NCI-H510A (cell line): ENCODE measurements around the gene CLPTM1L.
A peak's percentile ranks its signal among the peaks of the same experiment; 100 is the strongest.
"Not testable (repeated sequence)": the region's sequence is repeated elsewhere in the genome, so short reads cannot be mapped to it uniquely, and the experiment has no call there.

Experiments
- DNase-seq: peaks from one replicate; lab custom pipeline; 2025; lab: John Stamatoyannopoulos, UW

The CLPTM1L gene

GRCh38 chr5:1326532-1326875, 18.4 kb downstream of the CLPTM1L start:
- DNase-seq: not testable (repeated sequence)

DNA sequence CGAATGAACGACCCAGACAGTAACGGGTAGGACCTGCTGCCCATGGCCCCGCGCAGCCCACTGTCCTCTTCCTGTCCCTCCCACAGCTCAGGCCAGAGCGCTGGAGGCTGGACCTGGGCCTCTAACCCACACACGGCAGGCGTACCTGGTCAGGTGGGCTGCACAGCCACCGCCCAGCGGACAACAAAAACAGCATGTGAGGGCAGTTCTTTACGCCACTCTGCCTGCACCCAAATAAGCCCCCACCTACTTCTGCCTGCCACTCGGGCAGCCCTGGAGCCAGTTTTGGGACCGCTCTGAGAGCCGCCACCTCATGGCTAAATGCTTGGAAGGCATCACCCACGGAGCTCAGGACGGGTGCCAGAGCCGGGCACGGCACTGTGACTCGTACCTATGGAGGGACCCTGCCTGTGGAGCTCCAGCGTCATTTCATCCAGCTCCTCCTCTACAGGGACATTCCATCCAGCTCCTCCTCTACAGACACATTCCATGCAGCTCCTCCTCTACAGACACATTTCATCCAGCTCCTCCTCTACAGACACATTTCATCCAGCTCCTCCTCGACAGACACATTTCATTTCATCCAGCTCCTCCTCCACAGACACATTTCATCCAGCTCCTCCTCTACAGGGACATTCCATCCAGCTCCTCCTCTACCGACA, 18.9 kb downstream of the CLPTM1L start:
- DNase-seq: no peak

DNA sequence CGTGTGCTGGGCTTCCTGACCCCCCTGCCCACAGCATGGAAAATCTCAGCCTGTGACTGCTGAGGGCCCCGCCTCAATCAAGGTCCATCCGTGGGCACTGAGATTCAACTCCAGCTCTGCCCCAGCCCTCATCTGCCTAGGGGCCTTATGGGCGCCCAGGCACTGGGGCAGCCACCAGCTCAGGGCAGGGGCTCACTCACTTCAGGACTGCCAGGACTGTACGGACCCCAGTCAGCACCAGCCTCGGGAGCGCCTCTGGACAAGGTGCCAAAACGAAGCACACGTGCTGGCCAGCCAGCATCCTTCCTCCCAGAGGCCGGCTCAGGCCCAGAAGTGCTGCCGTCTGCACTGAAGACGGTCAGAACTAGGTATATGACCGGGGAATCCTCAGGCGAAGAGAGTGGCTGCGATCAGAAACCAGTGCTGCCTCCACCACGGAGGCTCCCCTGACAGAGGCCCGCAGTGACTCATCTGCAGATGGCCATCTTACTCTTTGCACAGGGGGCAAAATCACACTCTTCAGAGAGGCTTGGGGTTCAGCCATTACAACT, 19.6 kb downstream of the CLPTM1L start:
- no peak for DNase-seq

- DNase-seq: no peak
These were observed 20.1 kb downstream of the CLPTM1L start for GRCh38 chr5:1324719-1325190.

DNA sequence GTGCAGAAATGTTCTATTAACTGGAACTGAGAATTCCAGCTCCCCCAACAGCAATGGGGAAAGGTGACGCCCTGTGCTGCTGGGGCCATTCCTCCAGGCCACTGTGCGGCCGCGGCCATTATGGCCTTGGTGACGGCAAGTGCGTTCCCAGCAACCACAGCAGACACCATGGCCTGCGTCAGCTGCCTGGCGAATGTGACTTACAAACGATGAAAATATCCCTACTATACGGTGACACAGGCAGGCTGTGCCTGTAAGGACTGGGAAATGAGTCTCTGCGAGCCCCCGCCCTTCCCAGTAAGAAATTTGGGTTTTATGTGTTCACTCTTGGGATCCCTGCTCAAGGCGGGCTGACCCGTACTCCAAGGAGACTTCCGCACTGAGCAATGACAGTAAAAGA, 20.6 kb downstream of the CLPTM1L start:
- no peak for DNase-seq

DNA sequence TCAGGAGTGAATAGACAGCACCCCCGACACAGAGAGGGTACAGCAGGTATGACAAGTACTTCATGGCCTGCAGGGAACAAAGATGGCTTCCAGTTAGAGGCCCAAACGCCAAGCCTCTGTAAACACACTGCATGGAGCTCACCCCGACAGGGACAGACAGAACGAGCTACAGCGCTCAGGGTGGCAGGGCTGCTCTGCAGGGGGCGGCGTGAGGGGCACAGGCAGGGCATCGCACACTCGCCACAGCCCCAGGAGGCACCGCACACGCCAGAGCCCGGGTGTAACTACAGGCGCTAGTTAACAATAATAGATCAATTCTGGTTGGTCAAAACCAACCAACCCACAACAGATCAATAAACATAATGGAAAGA, 21.1 kb downstream of the CLPTM1L start:
- no peak for DNase-seq

- DNase-seq: no peak
These were observed 21.7 kb downstream of the CLPTM1L start for GRCh38 chr5:1322955-1323802.

DNA sequence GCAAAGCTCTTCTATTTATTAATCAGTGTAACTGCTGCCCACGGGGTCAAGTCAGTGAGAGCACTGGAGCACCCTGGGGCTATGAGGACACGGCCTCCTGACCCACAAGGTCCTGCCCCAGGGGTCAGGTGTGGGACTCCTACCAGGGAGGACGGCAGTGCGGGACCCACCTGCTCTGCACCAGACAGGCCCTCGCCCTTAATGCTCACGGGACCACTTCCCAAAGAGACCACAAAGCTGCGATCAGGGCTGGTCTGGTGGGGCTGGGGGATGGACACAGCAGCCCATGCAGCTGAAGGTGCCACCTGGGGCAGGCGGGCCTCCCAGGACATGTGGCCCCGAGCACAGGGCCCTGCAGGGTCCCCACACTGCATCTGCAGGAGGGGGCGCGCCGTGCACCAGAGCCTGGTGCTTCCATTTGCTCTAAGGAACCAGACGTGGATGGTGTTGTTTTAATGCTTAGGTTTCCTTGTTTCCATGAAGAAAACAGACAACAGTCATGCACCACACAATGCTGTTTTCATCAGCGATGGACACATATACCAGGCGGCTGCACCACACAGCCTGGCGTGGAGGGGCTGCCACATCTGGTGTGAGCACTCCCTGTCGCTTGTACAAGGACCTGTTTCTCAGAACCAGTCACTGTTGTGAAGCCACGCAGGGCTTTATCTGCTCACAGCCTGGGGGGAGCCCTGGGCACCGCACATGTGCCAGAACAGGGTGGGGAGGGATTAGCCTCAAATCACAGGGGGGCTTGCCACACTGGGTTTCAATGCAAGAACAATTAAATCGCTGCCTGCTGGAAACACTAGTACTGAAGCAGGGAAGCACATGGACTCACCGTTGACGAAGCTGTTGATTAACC, 22.6 kb downstream of the CLPTM1L start:
- no peak for DNase-seq

DNA sequence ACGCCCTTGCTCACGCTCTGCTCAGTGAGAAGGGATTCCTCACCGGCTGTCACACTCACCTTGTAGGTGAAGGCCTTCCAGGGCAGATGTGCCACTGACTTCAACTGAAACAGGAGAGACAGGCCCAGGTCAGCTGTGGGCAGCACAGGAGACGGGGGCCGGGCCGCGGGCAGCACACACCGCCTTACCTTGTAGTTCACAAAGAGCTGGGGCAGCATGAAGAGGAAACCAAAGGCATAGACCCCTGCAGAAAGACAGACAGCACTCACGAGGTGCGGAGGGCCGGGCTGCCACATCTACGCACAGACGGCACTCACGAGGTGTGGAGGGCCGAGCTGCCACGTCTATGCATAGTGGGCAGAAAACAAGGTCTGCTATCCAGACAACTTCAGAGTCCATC, 23.3 kb downstream of the CLPTM1L start:
- DNase-seq: no peak

DNA sequence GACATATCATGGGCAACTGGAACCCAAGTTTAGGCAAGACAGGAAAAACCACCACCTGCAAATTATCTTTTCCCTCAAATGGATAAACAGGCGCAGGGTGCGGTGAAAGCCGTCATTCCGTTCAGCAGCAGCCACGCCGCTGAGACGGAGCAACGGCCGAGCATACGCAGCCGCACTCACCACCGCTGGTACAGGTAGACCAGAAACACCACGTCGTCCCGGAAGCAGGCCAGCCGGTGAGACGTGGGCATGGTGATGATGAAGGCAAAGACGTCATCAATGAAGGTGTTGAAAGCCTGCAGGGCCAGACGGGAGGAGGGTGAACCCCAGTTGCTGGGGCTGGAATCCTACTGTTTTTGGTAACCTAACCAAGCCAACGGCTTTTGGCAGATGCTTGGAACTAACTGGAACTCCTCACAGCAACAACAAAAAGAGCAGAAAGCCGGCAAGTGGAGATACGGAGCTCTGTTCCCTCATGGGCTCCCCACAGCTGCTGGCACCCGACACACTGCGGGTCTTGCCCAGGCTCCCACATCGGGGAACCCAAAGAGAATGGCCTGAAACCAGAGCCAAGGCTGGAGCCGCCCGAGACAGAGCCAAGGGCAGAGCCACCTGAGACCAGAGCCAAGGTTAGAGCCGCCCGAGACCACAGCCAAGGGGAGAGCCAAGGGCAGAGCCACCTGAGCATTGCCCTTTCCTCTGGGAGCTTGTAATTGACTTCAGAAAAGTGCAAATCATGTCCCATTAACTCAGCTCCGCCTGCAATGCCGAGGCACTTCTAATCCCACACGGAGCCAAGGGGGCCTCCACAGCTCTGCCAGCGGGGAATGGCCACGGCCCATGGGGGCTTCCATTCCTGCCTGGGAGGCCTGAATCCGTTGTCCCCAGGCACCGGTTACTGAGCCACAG, 24.2 kb downstream of the CLPTM1L start:
- no peak for DNase-seq

GRCh38 chr5:1319436-1320256, 25.3 kb downstream of the CLPTM1L start:
- no peak for DNase-seq

DNA sequence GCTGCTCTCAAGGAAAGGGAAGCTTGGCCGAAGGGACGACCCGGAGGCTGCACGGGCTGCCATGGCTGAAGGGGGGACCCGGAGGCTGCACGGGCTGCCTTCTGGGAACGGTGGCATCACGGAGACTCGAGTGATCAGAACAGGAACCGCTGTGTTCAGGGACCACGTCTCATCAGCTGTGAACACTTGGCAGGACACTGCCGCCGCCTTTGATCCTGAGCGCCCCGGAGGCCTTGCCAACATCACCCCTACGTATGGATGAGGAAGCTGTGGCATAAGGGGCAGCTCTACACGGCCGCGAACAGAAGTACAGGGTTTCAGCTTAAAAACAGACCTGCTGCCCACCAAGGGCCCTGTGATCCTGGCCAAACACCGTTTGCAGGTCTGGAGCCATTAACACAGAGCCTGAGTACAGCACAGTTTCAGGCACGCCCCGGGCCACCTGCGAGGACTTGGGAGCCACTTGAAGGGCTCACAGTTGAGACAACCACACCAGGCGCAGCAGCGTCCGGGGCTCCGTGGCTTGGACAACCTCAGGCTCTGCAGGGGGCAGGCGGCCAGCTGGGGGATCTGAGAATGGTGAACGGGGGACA, 26.1 kb downstream of the CLPTM1L start:
- DNase-seq: no peak

DNA sequence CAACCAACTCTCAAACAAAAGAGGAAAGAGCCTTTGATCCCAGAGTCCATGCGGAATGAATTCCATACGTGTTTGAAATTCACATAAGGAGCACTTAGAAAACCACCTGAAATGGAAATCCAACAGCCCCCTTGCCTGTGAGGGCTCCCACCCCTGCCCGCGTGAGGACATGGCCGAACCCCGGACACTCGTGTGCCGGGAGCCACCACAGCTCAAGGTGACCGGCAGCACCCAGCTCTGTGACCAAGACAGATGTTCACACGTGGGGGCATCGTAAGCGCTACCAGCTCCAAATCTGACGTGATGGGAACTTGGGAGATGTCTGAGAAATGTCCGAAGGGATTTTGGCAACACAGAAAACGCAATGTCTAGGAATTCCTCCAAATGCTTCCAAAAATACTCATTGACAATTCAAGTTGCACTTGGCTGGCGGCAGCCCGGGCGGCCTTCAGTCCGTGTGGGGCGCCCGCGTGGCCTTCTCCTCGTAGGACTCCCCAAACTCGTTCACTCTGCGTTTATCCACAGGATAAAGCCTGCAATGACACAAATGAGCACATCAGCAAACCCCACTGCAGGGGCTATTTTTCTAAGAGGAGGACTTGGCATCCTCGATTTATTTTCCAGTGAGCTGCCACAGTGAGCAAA, 26.9 kb downstream of the CLPTM1L start:
- DNase-seq: no peak

DNA sequence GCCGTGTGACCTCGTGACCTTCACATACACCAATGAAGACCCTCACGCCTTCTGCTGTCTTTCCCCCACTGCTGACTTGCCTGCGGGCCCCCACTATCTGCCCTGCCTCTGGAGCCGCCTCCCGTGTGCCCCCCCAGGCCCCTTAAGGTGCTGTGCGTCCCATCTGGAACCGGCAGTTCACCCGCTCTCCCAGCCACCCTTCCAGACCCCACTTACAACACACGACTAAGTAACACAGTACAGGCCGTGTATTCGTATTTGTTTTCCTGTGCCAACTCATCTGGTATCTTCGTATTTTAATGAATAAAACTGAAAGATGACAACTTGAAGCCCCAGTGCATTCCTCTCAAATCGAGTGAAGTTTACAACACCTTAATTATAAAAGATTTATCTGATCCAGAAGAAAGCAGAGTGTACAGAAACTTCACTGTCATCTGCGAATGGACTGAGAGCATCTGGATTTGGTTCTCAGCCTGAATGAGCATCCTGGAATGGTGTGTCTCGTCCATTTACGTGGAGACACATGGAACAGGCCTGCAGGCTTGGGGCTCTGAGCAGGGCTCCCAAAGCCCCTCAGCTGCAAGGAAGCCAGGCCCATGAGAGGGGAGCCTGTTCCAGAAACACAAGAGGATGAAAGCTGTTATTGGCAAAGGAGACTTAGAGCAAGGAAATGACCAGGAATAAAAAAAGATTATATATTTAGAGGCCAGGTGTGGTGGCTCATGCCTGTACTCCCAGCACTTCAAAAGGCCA, 28.1 kb downstream of the CLPTM1L start:
- DNase-seq: no peak

GRCh38 chr5:1315709-1316587, 29.0 kb downstream of the CLPTM1L start:
- peak; percentile 96 for DNase-seq

DNA sequence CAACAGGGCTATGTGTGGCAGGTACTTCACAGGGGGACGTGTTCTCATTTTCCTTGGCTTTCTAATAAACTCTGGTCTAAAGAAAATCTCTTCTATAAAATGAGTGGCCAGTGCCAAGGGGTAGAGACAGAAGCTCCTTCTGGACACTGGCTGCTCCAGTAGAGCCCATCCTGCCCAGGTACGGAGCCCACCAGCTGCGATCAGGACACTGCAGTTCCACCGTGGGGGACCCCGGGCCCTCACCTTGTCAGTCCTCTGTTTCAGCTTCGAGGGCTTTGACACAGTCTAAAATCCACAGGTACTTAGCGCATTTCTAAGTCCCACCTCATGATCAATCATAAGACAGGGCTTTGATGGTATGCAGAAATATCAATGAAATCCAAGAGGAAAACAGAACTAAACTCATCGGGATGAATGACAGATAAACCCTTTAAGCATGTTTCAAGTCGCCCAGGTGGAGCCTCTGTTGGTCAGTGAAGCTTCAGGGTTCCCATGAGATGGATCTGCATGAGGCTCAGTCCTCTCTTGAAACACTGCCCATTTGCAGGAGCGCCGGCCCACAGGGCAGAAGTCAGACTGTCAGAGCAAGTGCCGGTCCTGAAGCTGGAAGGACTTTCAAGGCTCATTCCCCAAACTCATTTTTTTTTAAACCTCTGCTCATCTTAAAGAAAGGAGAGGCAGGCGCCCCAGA, 29.7 kb downstream of the CLPTM1L start:
- DNase-seq: no peak

DNA sequence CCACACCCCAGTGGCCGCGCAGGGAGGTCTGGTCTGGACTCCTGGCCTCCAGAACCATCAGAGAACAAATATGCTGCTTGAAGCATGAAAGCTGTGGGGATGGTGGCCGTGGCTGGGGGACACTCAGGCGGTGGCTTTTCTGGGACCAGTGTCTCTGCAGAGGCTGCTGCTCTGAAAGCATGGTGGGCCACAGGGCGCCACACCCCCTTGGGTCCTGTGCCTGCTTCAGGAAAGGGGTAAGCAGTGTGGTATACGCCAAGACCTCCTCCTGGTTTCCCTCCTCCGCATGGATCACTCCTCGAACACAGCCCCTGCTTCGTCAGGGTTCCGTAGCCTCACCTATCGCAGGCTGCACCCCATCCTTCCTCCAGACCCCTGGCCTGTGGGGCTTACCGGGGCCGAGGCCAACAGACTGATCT, 30.3 kb downstream of the CLPTM1L start:
- no peak for DNase-seq
